GM21786 (cell line): ENCODE data around the gene RNF223.
"Not testable (repeated sequence)": the region's sequence is repeated elsewhere in the genome, so short reads cannot be mapped to it uniquely, and the experiment has no call there.

ENCODE experiments used
- ATAC-seq: cut with Tn5 transposase; IDR thresholded peaks from one replicate; pipeline ENCODE4 v1.9.1; 2021; ENCODE audit not compliant: unreplicated experiment

Gene RNF223

GRCh38 chr1:1074631-1075147 is 583 bp upstream of the RNF223 start:
- no peak for ATAC-seq

GRCh38 chr1:1072849-1073742 is 1.0 kb downstream of the RNF223 start:
- ATAC-seq, result no peak

- no peak for ATAC-seq
These were observed 1.7 kb downstream of the RNF223 start for GRCh38 chr1:1072299-1072848.

- ATAC-seq, result no peak
These were observed 2.4 kb downstream of the RNF223 start for GRCh38 chr1:1071486-1072298.

- no peak for ATAC-seq
These were observed 4.1 kb downstream of the RNF223 start for GRCh38 chr1:1069711-1070676.

- peak; percentile 53 for ATAC-seq
These were observed 4.9 kb downstream of the RNF223 start for GRCh38 chr1:1069056-1069710.

- no peak for ATAC-seq
These were observed 5.5 kb downstream of the RNF223 start for GRCh38 chr1:1068517-1069055.

- no peak for ATAC-seq
These were observed 6.1 kb downstream of the RNF223 start for GRCh38 chr1:1067860-1068516.

- ATAC-seq, result no peak
These were observed 6.7 kb downstream of the RNF223 start for GRCh38 chr1:1067284-1067859.

GRCh38 chr1:1066403-1067283 is 7.5 kb downstream of the RNF223 start:
- no peak for ATAC-seq

GRCh38 chr1:1065940-1066304 is 8.2 kb downstream of the RNF223 start:
- ATAC-seq, result not testable (repeated sequence)

- no peak for ATAC-seq
These were observed 8.7 kb downstream of the RNF223 start for GRCh38 chr1:1065265-1065939.

GRCh38 chr1:1063945-1064831 is 9.9 kb downstream of the RNF223 start:
- peak; percentile 47 for ATAC-seq

- ATAC-seq, result no peak
These were observed 10.7 kb downstream of the RNF223 start for GRCh38 chr1:1063261-1063944.

- ATAC-seq, result no peak
These were observed 11.6 kb downstream of the RNF223 start for GRCh38 chr1:1062348-1063163.
